Measurements from ENCODE around the gene TSPAN14.

The TSPAN14 gene

DNA sequence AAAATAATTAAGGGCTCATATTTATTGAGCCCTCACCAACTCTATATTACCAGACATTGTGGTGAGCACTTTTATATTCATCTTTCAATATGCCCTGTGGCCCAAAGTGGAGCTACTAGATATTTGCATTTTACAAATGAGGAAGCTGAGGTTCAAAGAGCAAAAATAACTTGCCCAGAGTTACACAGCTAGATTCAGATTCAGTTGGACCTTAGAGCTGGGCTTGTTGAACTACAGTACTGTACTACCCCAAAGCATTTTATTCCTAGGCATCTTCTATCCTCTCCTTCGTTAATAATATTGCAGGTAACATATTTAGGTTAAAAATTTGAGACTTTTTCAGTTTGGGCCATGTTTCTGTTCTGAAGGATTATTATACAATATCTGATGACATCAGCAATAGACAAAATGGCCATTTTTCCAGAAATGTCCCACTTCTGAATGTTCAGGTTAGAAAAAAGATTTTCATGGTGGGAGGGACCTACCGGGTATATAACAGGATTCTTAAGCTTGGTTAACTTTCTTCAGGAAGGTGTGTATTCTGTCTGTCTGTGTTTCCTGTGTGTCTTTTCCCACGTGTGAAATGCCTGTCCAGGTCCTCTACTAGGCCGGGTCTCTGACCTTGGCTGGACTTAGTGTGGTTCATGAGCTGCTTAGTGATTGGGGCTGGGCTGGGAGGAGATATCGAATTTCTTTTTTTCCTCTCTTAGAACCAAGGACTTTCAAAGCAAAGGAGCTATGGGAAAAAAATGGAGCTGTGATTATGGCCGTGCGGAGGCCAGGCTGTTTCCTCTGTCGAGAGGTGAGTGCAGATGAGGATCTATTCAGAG, 32.2 kb upstream of the TSPAN14 start:
- no peak for DNase-seq (ENCODE audit: low read depth)

- no peak for DNase-seq (ENCODE audit: low read depth)
These were observed 28.2 kb upstream of the TSPAN14 start for GRCh38 chr10:80425901-80426300.

GRCh38 chr10:80427541-80427940, 26.6 kb upstream of the TSPAN14 start:
- DNase-seq (ENCODE audit: low read depth) = no peak

GRCh38 chr10:80429521-80429973, 24.6 kb upstream of the TSPAN14 start:
- DNase-seq (ENCODE audit: low read depth) = no peak

DNA sequence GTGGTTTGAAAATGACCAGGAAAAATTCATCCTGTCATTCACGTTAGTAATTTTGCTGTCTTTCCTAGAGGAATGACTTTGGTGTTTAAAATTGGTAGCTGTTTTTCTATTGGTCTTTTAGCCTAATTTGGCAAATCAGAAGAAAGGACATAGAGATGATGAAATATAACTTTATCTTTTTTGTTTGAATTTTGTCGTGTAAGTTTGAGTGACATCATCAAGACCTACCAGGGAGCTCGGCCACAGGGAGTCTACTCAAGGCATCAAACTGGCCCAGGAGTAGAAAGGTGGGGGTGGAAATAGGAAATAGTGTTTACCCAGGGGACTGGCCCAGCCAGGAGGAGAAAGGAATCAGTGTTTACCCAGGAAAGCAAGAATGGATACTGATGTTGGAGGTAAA, 21.0 kb upstream of the TSPAN14 start:
- DNase-seq (ENCODE audit: low read depth) = no peak

DNA sequence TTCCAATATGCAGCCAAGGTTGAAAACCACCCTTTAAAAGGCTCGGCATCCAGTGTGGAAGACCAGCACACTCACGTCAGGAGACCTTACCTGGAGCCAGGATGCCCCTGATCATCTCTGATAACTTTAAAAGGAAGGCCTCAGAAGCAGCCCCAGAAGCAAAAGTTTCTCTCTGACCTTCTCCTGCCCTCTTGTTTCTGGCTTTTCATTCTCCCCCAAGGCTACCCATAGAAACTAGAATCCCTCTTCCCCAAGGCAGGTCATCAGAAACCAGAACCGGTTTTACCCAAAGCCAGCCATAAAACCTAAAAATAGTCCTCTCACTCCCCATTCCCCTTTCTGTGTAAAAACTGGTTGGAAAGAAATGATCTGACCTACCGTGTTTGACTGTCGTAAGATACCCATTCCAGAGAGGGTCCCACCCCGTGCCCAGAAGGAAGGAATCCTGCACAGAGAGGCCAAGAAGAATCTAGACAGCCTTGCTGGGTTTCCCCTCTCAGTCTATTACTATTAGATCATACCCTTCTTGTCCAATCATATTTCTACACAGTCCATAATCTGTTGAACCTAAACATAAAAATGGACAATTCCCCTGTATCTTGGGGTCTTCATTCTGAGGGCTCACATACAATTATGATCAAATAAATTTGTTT, 17.5 kb upstream of the TSPAN14 start:
- DNase-seq (ENCODE audit: low read depth) = no peak

DNA sequence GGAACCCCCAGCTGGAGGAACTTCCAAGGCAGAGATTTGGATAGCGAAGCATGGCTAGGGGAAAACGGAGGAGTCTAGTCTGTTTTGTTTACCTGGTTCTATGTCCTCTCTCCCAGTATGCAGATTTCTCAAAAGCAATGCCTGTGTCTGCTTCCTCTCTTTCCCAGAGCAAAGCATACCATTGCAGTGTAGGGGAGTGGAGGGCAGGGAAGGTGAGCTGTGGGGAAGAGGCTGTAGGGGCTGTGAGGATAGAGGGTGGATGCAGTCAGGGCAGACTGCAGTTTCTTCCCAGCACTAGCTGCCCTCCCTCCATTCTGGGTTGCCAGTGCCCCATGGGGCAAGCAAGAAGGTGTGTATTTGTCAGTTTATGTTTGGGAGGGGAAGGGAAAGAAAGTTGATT, 16.9 kb upstream of the TSPAN14 start:
- DNase-seq (ENCODE audit: low read depth) = no peak

- DNase-seq (ENCODE audit: low read depth) = no peak
These were observed 12.3 kb upstream of the TSPAN14 start for GRCh38 chr10:80441831-80442230.

- no peak for DNase-seq (ENCODE audit: low read depth)
These were observed 11.2 kb upstream of the TSPAN14 start for GRCh38 chr10:80442879-80443278.

- DNase-seq (ENCODE audit: low read depth) = no peak
These were observed 10.6 kb upstream of the TSPAN14 start for GRCh38 chr10:80443531-80443974.

DNA sequence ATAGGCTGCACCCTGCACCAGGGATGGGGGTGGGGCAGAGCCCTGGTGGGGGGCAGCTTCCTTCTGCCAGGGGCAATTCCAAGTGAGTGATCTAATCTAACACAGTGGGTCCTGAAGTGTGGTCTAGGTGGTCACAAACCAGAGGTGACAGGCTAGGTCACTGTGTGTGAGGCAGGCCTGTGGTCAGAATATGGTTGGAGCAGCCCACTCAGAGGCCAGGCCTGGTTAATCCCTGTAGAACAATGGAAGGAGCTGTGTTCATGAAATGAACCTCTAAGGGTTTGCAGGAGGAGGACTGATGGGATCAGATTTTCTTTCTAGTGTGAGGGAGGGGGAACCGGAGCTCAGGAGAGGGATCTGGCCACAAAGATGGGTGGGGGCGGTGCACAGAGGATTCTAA, 10.0 kb upstream of the TSPAN14 start:
- DNase-seq (ENCODE audit: low read depth) = no peak

GRCh38 chr10:80444646-80445319, 9.3 kb upstream of the TSPAN14 start:
- no peak for DNase-seq (ENCODE audit: low read depth)

DNA sequence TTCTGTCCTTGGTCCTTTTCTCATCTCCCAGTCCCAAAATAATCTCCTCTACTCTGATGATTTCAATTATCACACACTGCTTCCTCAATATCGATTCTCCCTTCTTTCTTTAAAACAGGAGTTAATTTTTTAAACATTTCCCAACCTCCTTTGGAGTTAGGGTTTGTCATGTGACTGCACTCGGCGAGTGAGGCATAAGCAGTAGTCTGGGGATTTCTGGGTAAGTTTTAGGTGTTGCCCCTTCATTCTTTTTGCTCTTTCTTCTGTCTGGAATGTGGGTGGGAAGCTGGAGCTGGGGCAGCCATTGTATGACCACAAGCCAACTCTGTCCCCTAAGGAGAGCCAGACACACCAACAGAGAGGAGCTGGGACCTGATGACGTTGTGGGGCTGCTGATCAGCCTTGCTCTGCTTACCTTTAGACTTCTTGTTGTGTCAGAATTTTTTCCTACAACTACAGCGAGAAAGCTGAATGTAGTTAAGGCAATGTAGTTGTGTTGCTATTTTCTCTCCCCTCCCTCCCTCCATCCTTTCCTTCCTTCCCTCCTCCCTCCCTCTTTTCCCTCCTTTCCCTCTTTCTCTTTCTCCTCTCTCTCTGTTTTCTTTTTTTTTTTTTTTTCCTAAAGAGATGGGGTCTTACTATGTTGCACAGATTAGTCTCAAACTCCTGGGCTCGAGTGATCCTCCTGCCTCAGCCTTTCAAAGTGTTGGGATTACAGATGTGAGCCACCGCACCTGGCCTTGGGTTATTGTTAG, 6.5 kb upstream of the TSPAN14 start:
- DNase-seq (ENCODE audit: low read depth) = no peak

DNA sequence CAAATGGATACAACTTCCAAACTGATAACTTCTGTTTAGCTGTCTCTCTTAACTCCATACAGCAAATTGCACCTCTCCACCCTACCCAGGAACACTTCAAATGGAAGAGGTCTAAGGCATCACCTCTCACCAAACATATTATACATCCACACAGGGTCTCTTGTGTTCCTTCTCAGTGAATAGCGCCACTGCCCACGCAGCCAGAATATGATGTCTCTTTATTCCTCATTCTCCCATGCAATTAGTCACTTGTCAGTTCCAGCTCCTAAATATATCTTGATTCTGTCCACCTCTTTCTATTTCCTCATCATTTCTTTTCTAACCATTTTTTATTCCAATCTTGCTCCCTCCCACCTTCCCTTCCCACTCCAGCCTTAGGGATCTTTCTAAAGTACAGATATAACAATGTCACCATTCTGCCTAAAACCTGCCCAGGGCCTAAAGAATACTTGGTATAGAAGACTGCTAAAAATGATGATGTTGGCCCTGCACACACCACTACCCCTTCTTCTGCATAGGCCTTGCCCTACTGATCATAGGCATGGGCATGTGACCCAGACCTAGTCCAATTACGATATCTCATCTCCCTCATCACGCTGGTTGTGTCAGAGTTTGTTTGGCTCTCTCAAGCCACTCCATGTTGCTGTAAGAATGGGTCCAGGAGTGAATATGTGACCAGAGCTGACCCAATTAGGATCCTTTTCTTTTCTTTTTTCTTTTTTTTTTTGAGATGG, 5.7 kb upstream of the TSPAN14 start:
- DNase-seq (ENCODE audit: low read depth) = no peak

GRCh38 chr10:80449520-80449919, 4.6 kb upstream of the TSPAN14 start:
- no peak for DNase-seq (ENCODE audit: low read depth)

GRCh38 chr10:80451132-80451531, 3.0 kb upstream of the TSPAN14 start:
- DNase-seq (ENCODE audit: low read depth) = no peak

GRCh38 chr10:80452069-80452468, 2.0 kb upstream of the TSPAN14 start:
- no peak for DNase-seq (ENCODE audit: low read depth)

DNA sequence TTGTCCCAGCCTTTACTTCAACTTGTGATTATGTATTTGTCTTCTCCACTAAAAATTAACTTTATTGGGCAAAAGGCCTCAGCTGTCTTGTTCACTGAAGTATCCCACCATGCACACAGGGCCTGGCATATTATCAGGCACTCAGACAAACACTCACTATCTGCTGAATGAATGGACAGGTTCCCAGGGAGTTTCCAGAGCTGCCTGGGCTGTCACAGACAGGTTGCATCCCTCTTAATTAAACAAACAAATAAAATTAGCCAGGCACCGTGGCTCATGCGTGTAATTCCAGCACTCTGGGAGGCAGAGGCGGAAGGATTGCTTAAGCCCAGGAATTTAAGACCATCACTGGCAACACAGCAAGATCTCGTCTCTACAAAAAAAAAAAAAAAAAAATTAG, 1.5 kb upstream of the TSPAN14 start:
- no peak for DNase-seq (ENCODE audit: low read depth)

GRCh38 chr10:80453056-80453841, 861 bp upstream of the TSPAN14 start:
- DNase-seq (ENCODE audit: low read depth) = no peak

All from GM04503 (cell line).